ENCODE data around the gene DHRS1. TPM values are rescaled to one million over a fixed set of nuclear protein-coding genes. Genes with fewer than 3 reads are reported as not detected.

The DHRS1 gene
- polyA plus RNA-seq, 2 of the 4 experiments (the other 2 are of a cell fraction): 15.1 to 17.4 TPM

DNA sequence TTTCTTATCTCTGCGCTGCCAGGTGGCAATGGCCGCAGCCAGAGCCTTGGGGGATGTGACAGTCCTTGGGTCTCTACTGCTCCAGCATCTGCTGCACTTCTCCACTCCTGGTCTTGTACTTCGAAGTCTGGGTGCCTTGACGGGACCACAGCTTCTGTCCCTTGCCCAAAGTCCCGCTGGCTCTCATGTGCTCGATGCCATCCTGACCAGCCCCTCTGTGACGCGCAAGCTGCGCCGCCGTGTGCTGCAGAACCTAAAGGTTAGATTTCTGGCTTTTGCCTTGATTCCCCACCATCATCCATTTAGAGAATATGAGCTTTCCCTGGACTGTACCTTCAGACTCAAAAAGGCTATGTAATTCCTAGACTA is 4.4 kb upstream of the DHRS1 start:
- Histone ChIP-seq H3K27ac (no peak overlapping the region), H3K4me1 (peaks cover 25% of the 10 kb centered on the region), H3K4me2 (no peak overlapping the region), H3K4me3 (no peak overlapping the region), H3K9me3 (no peaks in the 10 kb centered on the region)
- FAIRE-seq: no peak
- no peak for DNase-seq (ENCODE audit: low read depth in 1 of 2, low spot score in 1 of 2)
- no peak for ATAC-seq
- ChIA-PET POLR2A (no interaction called here), CTCF (interaction anchor here (1.2 to 46.6 kb wide), 5 partner anchors 8 to 126 kb away, joined by 3 to 1142 read pairs (median 469); partner anchors contain the start of genes CBLN3, KHNYN, LTB4R and RABGGTA)
- 96% methylated on average over 11 of the region's 11 CpGs for WGBS (ENCODE audit: missing lambda C conversion rate)
- TF ChIP-seq CBX8 (IDR thresholded peaks at IDR 0.05) (no peak), MYC (IDR thresholded peaks at IDR 0.05; ENCODE audit: borderline replicate concordance, low read length) (no peak), RNF2 (IDR thresholded peaks at IDR 0.05; ENCODE audit: borderline replicate concordance, low read depth) (no peak), MAZ (IDR thresholded peaks at IDR 0.05; ENCODE audit: borderline replicate concordance, low read depth, low read length) (no peak), POLR2AphosphoS2 (conservative IDR thresholded peaks at IDR 0.05; ENCODE audit: low read length) (no peak), JUN (IDR thresholded peaks at IDR 0.05) (no peak), CHD4 (IDR thresholded peaks at IDR 0.05; ENCODE audit: borderline replicate concordance) (no peak), BHLHE40 (IDR thresholded peaks at IDR 0.05; ENCODE audit: low read depth, low read length) (no peak), CTCF (IDR thresholded peaks at IDR 0.05) (no peak), HOXB13 (CRISPR knock-in tag; IDR thresholded peaks at IDR 0.05; ENCODE audit: low read depth) (no peak)

- WGBS (ENCODE audit: missing lambda C conversion rate): 48% methylated on average over 16 of the region's 16 CpGs
- CTCF ChIA-PET: interaction anchor here (1.7 to 46.6 kb wide), 7 partner anchors 10 to 130 kb away, joined by 4 to 1142 read pairs (median 135); partner anchors contain the start of genes CBLN3, CIDEB, KHNYN and LTB4R
- Histone ChIP-seq H3K4me3 (peak overlapping the region; percentile 81), H3K27ac (peak overlapping the region; percentile 82 to 92), H3K4me2 (peak overlapping the region; percentile 81), H3K4me1 (peaks cover 15% of the 10 kb centered on the region; the same call in 2 of the 3 replicates), H3K9me3 (no peaks in the 10 kb centered on the region)
- no peak for FAIRE-seq
- no peak for ATAC-seq
- no peak for DNase-seq (ENCODE audit: low read depth in 1 of 2, low spot score in 1 of 2)
- POLR2A ChIA-PET: interaction anchor here (1.0 to 3.4 kb wide), 5 partner anchors 8 to 131 kb away, joined by 5 to 53 read pairs (median 9); partner anchors contain the start of genes CIDEB, KHNYN, RABGGTA and TINF2
- TF ChIP-seq BHLHE40 (IDR thresholded peaks at IDR 0.05; ENCODE audit: low read depth, low read length) (no peak), FOSB (CRISPR knock-in tag; IDR thresholded peaks at IDR 0.05) (no peak), SMC3 (IDR thresholded peaks at IDR 0.05) (no peak), USF2 (IDR thresholded peaks at IDR 0.05) (no peak), EHF (CRISPR knock-in tag; IDR thresholded peaks at IDR 0.05) (no peak), ATOH8 (CRISPR knock-in tag; IDR thresholded peaks at IDR 0.05; ENCODE audit: low read depth) (no peak), RFX5 (IDR thresholded peaks at IDR 0.05) (no peak), NR3C1 (IDR thresholded peaks at IDR 0.05) (no peak), HOXB13 (CRISPR knock-in tag; IDR thresholded peaks at IDR 0.05; ENCODE audit: low read depth) (no peak), RCOR1 (IDR thresholded peaks at IDR 0.05; ENCODE audit: low read depth, low read length) (no peak), ZFP36 (IDR thresholded peaks at IDR 0.05; ENCODE audit: borderline replicate concordance, partially characterized antibody) (no peak), HDAC2 (IDR thresholded peaks at IDR 0.05) (no peak), CBX2 (IDR thresholded peaks at IDR 0.05; ENCODE audit: borderline replicate concordance, low read depth) (no peak), REST (IDR thresholded peaks at IDR 0.05) (no peak), MAFK (IDR thresholded peaks at IDR 0.05; ENCODE audit: partially characterized antibody) (no peak), ZSCAN20 (CRISPR knock-in tag; IDR thresholded peaks at IDR 0.05) (no peak)
- TF ChIP-seq, protein P1, sequence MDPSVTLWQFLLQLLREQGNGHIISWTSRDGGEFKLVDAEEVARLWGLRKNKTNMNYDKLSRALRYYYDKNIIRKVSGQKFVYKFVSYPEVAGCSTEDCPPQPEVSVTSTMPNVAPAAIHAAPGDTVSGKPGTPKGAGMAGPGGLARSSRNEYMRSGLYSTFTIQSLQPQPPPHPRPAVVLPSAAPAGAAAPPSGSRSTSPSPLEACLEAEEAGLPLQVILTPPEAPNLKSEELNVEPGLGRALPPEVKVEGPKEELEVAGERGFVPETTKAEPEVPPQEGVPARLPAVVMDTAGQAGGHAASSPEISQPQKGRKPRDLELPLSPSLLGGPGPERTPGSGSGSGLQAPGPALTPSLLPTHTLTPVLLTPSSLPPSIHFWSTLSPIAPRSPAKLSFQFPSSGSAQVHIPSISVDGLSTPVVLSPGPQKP (IDR thresholded peaks at IDR 0.05; ENCODE audit: low read depth, low read length): no peak
Measured at GRCh38 chr14:24300326-24300980, 873 bp upstream of the DHRS1 start.

Measured in A549 (cell line).